Fibroblast of lung (primary cell): ENCODE data around the gene ATP8B2.

ENCODE experiments used
- EZH2 ChIP-seq: IDR thresholded peaks from 2 replicates; pipeline ENCODE4 v1.5.1; 2012; ENCODE audit warnings: low read length, control low read depth, mild to moderate bottlenecking; ENCODE audit errors: missing control alignments
- TF ChIP-seq, protein P1 (sequence below), 2 donors: IDR thresholded peaks in 1 of 2; conservative IDR thresholded peaks in 1 of 2; 1 replicate in 1 of 2; 2 replicates in 1 of 2; pipeline ENCODE4 v1.5.1; 2011 to 2012; ENCODE audit warnings: low read length in 2 of 2, control low read depth in 1 of 2, inconsistent platforms in 1 of 2, low read depth in 1 of 2, mild to moderate bottlenecking in 1 of 2

GRCh38 chr1:154352581-154353459 is 27.5 kb downstream of the ATP8B2 start:
- no peak for TF ChIP-seq EZH2
- TF ChIP-seq, protein P1, sequence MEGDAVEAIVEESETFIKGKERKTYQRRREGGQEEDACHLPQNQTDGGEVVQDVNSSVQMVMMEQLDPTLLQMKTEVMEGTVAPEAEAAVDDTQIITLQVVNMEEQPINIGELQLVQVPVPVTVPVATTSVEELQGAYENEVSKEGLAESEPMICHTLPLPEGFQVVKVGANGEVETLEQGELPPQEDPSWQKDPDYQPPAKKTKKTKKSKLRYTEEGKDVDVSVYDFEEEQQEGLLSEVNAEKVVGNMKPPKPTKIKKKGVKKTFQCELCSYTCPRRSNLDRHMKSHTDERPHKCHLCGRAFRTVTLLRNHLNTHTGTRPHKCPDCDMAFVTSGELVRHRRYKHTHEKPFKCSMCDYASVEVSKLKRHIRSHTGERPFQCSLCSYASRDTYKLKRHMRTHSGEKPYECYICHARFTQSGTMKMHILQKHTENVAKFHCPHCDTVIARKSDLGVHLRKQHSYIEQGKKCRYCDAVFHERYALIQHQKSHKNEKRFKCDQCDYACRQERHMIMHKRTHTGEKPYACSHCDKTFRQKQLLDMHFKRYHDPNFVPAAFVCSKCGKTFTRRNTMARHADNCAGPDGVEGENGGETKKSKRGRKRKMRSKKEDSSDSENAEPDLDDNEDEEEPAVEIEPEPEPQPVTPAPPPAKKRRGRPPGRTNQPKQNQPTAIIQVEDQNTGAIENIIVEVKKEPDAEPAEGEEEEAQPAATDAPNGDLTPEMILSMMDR (conservative IDR thresholded peaks at IDR 0.05 in 1 of 2, IDR thresholded peaks at IDR 0.05 in 1 of 2; ENCODE audit: low read depth in 1 of 2, low read length in 2 of 2) = peak in 1 of 2 donors; percentile 1
